Subcutaneous adipose tissue (tissue), 4 donors: ENCODE results near the gene POLR1G. TPM values are rescaled to one million over a fixed set of nuclear protein-coding genes. Genes with fewer than 3 reads are reported as not detected.

Source experiments
- total RNA-seq, 4 donors: library from RNA; depleted of rRNA; stranded (reverse); fragments of >200 nt; gene quantifications; one replicate each; pipeline ENCODE4 v1.1.0, GENCODE V29; 2016
- TF ChIP-seq, protein P1 (sequence below): fragments of 450-650 bp; IDR thresholded peaks from one replicate; pipeline ENCODE4 v1.5.1; 2016; ENCODE audit warnings: low read depth, mild to moderate bottlenecking, control low read depth, antibody characterized with exemption, moderate library complexity

The POLR1G gene
- total RNA-seq, 4 donors from 2014 or later, result 1.1 to 2.9 (median 1.6) TPM

DNA sequence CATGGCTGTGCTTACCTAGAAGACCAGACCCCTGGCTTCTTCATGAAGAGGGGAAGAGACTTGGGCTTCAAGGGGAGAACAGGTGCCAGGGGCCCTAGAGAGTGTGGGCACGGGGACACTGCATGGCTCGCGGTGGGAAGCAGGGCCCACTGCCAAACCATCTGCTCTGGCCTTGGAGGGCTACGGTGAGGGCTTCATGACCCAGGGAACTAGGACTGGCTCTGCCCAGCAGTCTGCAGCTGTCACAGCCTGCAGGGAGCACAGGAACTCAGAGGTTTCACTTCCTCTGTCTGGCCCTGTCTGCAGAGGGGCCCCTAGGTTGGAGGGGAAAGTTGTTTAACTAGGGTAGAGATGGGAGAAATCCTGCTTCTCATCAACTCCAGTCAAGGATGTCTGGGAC lies 13.0 kb downstream of the POLR1G start:
- TF ChIP-seq, protein P1, sequence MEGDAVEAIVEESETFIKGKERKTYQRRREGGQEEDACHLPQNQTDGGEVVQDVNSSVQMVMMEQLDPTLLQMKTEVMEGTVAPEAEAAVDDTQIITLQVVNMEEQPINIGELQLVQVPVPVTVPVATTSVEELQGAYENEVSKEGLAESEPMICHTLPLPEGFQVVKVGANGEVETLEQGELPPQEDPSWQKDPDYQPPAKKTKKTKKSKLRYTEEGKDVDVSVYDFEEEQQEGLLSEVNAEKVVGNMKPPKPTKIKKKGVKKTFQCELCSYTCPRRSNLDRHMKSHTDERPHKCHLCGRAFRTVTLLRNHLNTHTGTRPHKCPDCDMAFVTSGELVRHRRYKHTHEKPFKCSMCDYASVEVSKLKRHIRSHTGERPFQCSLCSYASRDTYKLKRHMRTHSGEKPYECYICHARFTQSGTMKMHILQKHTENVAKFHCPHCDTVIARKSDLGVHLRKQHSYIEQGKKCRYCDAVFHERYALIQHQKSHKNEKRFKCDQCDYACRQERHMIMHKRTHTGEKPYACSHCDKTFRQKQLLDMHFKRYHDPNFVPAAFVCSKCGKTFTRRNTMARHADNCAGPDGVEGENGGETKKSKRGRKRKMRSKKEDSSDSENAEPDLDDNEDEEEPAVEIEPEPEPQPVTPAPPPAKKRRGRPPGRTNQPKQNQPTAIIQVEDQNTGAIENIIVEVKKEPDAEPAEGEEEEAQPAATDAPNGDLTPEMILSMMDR, result no peak

DNA sequence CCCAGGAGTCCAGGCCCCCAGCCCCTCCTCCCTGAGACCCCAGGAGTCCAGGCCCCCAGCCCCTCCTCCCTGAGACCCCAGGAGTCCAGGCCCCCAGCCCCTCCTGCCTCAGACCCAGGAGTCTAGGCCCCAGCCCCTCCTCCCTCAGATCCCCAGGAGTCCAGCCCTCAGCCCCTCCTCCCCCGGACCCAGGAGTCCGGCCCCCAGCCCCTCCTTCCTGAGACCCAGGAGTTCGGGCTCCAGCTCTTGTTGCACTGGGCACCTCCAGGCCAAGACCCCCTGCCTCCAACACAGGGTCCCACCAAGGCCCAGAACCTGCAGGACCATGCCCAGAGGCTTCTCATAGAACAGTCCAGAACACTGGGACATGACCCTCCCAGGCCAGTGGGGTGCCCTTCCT lies 13.5 kb downstream of the POLR1G start:
- TF ChIP-seq, protein P1, result no peak

GRCh38 chr19:45420356-45420755 lies 13.9 kb downstream of the POLR1G start:
- TF ChIP-seq, protein P1, result no peak

DNA sequence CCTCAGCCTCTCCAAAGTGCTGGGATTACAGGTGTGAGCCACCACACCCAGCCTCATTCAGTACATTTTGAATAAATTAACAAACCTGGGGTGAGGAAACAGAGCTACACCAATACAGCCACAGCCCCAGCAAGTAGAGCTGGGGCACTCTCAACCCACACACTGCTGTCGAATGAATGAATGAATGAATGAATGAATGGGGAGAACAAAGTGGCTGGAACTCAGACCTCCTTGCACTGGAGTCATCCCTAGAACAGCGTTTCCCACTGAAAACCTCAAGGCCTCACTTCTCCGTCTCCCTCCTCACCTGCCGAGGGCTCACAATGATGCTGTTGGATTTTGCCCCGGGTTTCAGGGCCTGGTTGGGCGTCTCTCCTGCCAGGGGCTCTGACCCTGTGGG lies 14.4 kb downstream of the POLR1G start:
- TF ChIP-seq, protein P1, result no peak

DNA sequence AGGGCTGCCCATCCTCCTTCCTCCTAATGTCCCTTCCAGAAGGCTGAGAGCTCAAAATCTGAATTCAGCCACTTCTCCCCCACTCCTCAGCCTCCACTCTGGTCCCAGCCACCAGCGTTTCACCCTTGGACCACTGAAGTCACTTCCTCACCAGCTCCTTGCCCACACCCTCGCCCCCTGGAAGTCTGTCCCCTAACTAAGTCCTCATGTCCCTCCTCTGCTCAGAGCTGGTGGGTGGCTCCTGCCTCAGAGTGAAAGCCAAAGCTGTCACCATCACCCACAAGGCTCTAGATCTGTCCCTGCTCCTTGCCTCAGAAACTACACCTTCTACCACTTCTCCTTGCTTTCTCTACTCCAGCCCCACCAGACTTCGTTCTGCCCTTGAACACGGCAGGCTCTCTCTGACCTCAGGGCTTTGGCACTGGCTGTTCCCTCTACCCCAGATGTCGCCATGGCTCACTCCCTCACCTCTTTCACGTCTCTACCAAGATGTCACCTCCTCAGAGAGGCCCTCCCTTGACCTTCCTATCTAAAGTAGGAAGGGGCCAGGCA lies 15.6 kb downstream of the POLR1G start:
- TF ChIP-seq, protein P1, result no peak

GRCh38 chr19:45423033-45423588 lies 16.7 kb downstream of the POLR1G start:
- TF ChIP-seq, protein P1, result no peak

DNA sequence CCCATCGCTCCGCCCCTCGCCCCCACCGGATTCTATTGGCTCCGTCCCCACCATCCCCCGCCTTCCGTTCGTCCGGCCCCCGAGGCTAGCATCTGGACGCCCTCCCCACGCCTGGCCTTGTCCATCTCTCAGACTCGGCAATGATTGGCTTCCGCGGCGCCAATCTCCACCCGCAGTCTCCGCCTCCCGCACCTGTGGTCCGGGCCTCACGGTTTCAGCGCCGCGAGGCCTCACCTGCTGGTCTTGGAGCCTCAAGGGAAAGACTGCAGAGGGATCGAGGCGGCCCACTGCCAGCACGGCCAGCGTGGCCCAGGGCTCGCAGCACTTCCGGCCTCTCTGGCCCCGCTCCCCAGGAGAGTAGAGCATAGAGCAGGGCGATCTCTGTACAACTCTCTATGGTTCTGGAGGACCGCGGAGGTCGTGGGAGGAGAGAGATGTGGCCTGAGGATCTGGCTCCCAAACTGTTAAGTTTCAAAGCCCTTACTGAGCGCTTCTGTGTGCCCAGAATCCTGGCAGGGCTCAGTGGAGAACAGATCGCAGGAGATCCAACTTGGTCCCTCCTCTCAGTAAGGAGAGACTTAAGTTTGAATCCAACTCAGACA lies 17.2 kb downstream of the POLR1G start, which contains the start of gene ERCC1:
Gene ERCC1 (minus strand): TSS at position 329 of the 602 bp plus-strand sequence. CDS start 543 bp downstream, outside the sequence.
- TF ChIP-seq, protein P1, result no peak
